GM12874 (cell line): Measurements from ENCODE around the gene LAMB4.

Source experiments
- CTCF ChIP-seq: IDR thresholded peaks from 2 replicates; pipeline ENCODE4 v1.5.1; 2011; ENCODE audit warnings: low read depth, mild to moderate bottlenecking, control low read depth, low read length, moderate library complexity; ENCODE audit not compliant: insufficient read depth

The LAMB4 gene

GRCh38 chr7:108096996-108097395, 33.2 kb downstream of the LAMB4 start:
- TF ChIP-seq CTCF = no peak

- no peak for TF ChIP-seq CTCF
These were observed 35.0 kb downstream of the LAMB4 start for GRCh38 chr7:108094933-108095710.

GRCh38 chr7:108094346-108094745, 35.8 kb downstream of the LAMB4 start:
- TF ChIP-seq CTCF = no peak

GRCh38 chr7:108093851-108094331, 36.3 kb downstream of the LAMB4 start:
- TF ChIP-seq CTCF = no peak

- no peak for TF ChIP-seq CTCF
These were observed 36.8 kb downstream of the LAMB4 start for GRCh38 chr7:108093341-108093740.

- no peak for TF ChIP-seq CTCF
These were observed 38.7 kb downstream of the LAMB4 start for GRCh38 chr7:108091461-108091831.

GRCh38 chr7:108090791-108091460, 39.2 kb downstream of the LAMB4 start:
- no peak for TF ChIP-seq CTCF
